SK-N-SH (cell line): ENCODE results near the gene ZC3H18. TPM values are rescaled to one million over a fixed set of nuclear protein-coding genes. Genes with fewer than 3 reads are reported as not detected.

Experiments
- CTCF ChIA-PET: fragments of 300-600, 350-600 bp; formaldehyde crosslinking; extraction: SDS; loops from one replicate; lab custom pipeline; 2021; lab: Yijun Ruan, JAX
- POLR2A ChIA-PET: fragments of 350-600 bp; sonication (Branson Sonifier 250); formaldehyde crosslinking; extraction: SDS; loops from one replicate; lab custom pipeline; 2020; ENCODE audit warnings: antibody characterized with exemption, inconsistent platforms; lab: Yijun Ruan, JAX
- DNase-seq: peaks from one replicate; pipeline ENCODE4 v3.0.0; 2012
- H2AFZ ChIP-seq: fragments of 200-600 bp; sonication (generic); 2 replicates; pipeline ENCODE4 v1.8.1; 2016; ENCODE audit warnings: antibody characterized with exemption, mild to moderate bottlenecking, low read depth
- H3F3A ChIP-seq: fragments of 200-600 bp; sonication (generic); replicated peaks from 2 replicates; pipeline ENCODE3; 2016; ENCODE audit warnings: antibody characterized with exemption, mild to moderate bottlenecking; ENCODE audit not compliant: insufficient read depth
- H3K27ac ChIP-seq, 2 experiments: fragments of 200-500 bp in 1 of 2; fragments of 200-600 bp in 1 of 2; sonication (Bioruptor generic) in 1 of 2; sonication (generic), shearing (Covaris generic) in 1 of 2; 2 replicates each; pipeline versions ENCODE4 v1.5.1 to v1.6.1; 2014 to 2016; ENCODE audit warnings: low read depth in 2 of 2, inconsistent platforms in 1 of 2, low read length in 1 of 2, mild to moderate bottlenecking in 1 of 2, mixed read lengths in 1 of 2
- H3K27me3 ChIP-seq: fragments of 200-600 bp; sonication (generic), shearing (Covaris generic); 2 replicates; pipeline ENCODE4 v1.6.1; 2016; ENCODE audit warnings: mixed run types; ENCODE audit not compliant: insufficient read depth
- H3K36me3 ChIP-seq, 2 experiments: fragments of 200-500 bp in 1 of 2; fragments of 200-600 bp in 1 of 2; sonication (Bioruptor generic) in 1 of 2; sonication (generic) in 1 of 2; replicated peaks in 1 of 2; 2 replicates each; pipeline versions ENCODE3 to v1.5.1; 2014 to 2016; ENCODE audit warnings: low read length in 1 of 2, mild to moderate bottlenecking in 1 of 2; ENCODE audit not compliant: insufficient read depth in 2 of 2, control insufficient read depth in 1 of 2
- H3K4me1 ChIP-seq, 2 experiments: fragments of 200-500 bp in 1 of 2; fragments of 200-600 bp in 1 of 2; sonication (Bioruptor generic) in 1 of 2; sonication (generic), shearing (Covaris generic) in 1 of 2; 2 replicates each; pipeline versions ENCODE4 v1.5.1 to v1.6.1; 2014 to 2016; ENCODE audit warnings: low read depth in 1 of 2, low read length in 1 of 2, mixed run types in 1 of 2; ENCODE audit not compliant: insufficient read depth in 2 of 2, control insufficient read depth in 1 of 2
- H3K4me2 ChIP-seq: fragments of 200-600 bp; sonication (generic), shearing (Covaris generic); 2 replicates; pipeline ENCODE4 v1.6.1; 2017; ENCODE audit warnings: mixed run types
- H3K4me3 ChIP-seq, 2 experiments: fragments of 200-500 bp in 1 of 2; fragments of 200-600 bp in 1 of 2; sonication (Bioruptor generic) in 1 of 2; sonication (generic), shearing (Covaris generic) in 1 of 2; 2 replicates each; pipeline versions ENCODE4 v1.5.1 to v1.8.1; 2014 to 2016; ENCODE audit warnings: low read depth in 2 of 2, inconsistent platforms in 1 of 2, low read length in 1 of 2, mild to moderate bottlenecking in 1 of 2, mixed read lengths in 1 of 2, moderate library complexity in 1 of 2
- H3K79me2 ChIP-seq: fragments of 200-600 bp; sonication (generic); 2 replicates; pipeline ENCODE4 v1.8.1; 2017; ENCODE audit warnings: mild to moderate bottlenecking; ENCODE audit not compliant: insufficient read depth
- H3K9ac ChIP-seq: fragments of 200-600 bp; sonication (generic); 2 replicates; pipeline ENCODE4 v1.6.1; 2017; ENCODE audit warnings: mixed run types
- H3K9me2 ChIP-seq: fragments of 200-600 bp; sonication (generic); 2 replicates; pipeline ENCODE4 v1.6.1; 2017; ENCODE audit warnings: mixed run types
- H3K9me3 ChIP-seq: fragments of 200-600 bp; sonication (generic); 2 replicates; pipeline ENCODE4 v1.6.1; 2017; ENCODE audit warnings: mixed run types, mild to moderate bottlenecking, moderate library complexity
- H4K20me1 ChIP-seq: fragments of 200-600 bp; sonication (generic); 2 replicates; pipeline ENCODE4 v1.6.1; 2017; ENCODE audit warnings: mild to moderate bottlenecking, mixed run types; ENCODE audit not compliant: insufficient read depth
- CTCF ChIP-seq: fragments of 200-600 bp; sonication (generic); IDR thresholded peaks from 2 replicates; pipeline ENCODE4 v1.6.1; 2017; ENCODE audit warnings: antibody characterized with exemption, mild to moderate bottlenecking, moderate library complexity
- EZH2phosphoT487 ChIP-seq: fragments of 200-600 bp; sonication (generic); IDR thresholded peaks from 2 replicates; pipeline ENCODE4 v1.6.1; 2017; ENCODE audit warnings: low read depth, mixed run types, mild to moderate bottlenecking, antibody characterized with exemption, moderate library complexity, borderline replicate concordance
- FOXJ3 ChIP-seq: sonication (generic); formaldehyde crosslinking; IDR thresholded peaks from 2 replicates; pipeline ENCODE4 v1.5.1; 2020; ENCODE audit warnings: mild to moderate bottlenecking, missing genetic modification reagents
- GATA2 ChIP-seq: sonication (generic); formaldehyde crosslinking; IDR thresholded peaks from 2 replicates; pipeline ENCODE4 v1.5.0; 2020; ENCODE audit warnings: mild to moderate bottlenecking, missing genetic modification reagents
- MEF2A ChIP-seq: IDR thresholded peaks from 2 replicates; pipeline ENCODE4 v1.4.0; 2012; ENCODE audit warnings: low read depth, borderline replicate concordance
- PBX3 ChIP-seq: IDR thresholded peaks from 2 replicates; pipeline ENCODE4; 2012
- POLR2AphosphoS5 ChIP-seq: IDR thresholded peaks from 2 replicates; pipeline ENCODE4 v1.6.1; 2012; ENCODE audit warnings: low read depth, low read length
- RAD21 ChIP-seq: IDR thresholded peaks from 2 replicates; pipeline ENCODE4 v1.6.1; 2012; ENCODE audit warnings: mild to moderate bottlenecking, low read length
- RCOR1 ChIP-seq: fragments of 150-350 bp; IDR thresholded peaks from 2 replicates; pipeline ENCODE4 v1.6.1; 2017; ENCODE audit warnings: antibody characterized with exemption, low read length
- REST ChIP-seq: IDR thresholded peaks from 2 replicates; pipeline ENCODE4 v1.6.1; 2012; ENCODE audit warnings: mild to moderate bottlenecking, low read depth, low read length, moderate library complexity
- RFX5 ChIP-seq: IDR thresholded peaks from 2 replicates; pipeline ENCODE4 v1.6.1; 2012; ENCODE audit warnings: mild to moderate bottlenecking, improper control_type of control experiment, low read length
- RXRA ChIP-seq: IDR thresholded peaks from 2 replicates; pipeline ENCODE4 v1.4.0; 2012; ENCODE audit warnings: low read depth, mild to moderate bottlenecking, borderline replicate concordance
- SMC3 ChIP-seq: IDR thresholded peaks from 2 replicates; pipeline ENCODE4 v1.6.1; 2012; ENCODE audit warnings: low read depth, low read length, improper control_type of control experiment
- TAF1 ChIP-seq: IDR thresholded peaks from 2 replicates; pipeline ENCODE4 v1.6.1; 2012; ENCODE audit warnings: low read depth, mild to moderate bottlenecking, low read length, moderate library complexity, borderline replicate concordance
- TEAD4 ChIP-seq: IDR thresholded peaks from 2 replicates; pipeline ENCODE4 v1.4.0; 2012; ENCODE audit warnings: mild to moderate bottlenecking, borderline replicate concordance; ENCODE audit not compliant: insufficient read depth
- USF1 ChIP-seq: IDR thresholded peaks from 2 replicates; pipeline ENCODE4 v1.4.0; 2012; ENCODE audit warnings: low read depth, borderline replicate concordance
- USF2 ChIP-seq: fragments of 150-350 bp; IDR thresholded peaks from 2 replicates; pipeline ENCODE4 v1.6.1; 2017; ENCODE audit warnings: antibody characterized with exemption, low read length, low read depth, borderline replicate concordance
- WGBS: methylation state at CpG from one replicate; pipeline ENCODE4 v1.1.6; 2017; ENCODE audit warnings: low lambda C conversion rate; 5-methylcytosine and 5-hydroxymethylcytosine counted together
- polyA plus RNA-seq, 3 experiments: library from polyadenylated mRNA; depleted of rRNA; stranded (reverse); fragments of >200 nt; gene quantifications; 2 replicates each; pipeline ENCODE4 v1.2.3, GENCODE V29; 2012

ZC3H18 gene
- polyA plus RNA-seq, 1 of the 3 experiments (the other 2 are of a cell fraction): 32.7 TPM

- H2AFZ ChIP-seq: no peak overlapping the region
- peaks cover 2% of the 10 kb centered on the region for H3F3A ChIP-seq
- no peaks in the 10 kb centered on the region for H3K9me2 ChIP-seq
- no peak overlapping the region for H3K4me3 ChIP-seq
- POLR2A ChIA-PET: no interaction called here
- 47% methylated on average over 11 of the region's 12 CpGs for WGBS
- CTCF ChIA-PET: interaction anchor here (0.8 to 1.5 kb wide), 5 partner anchors 20 to 102 kb away, joined by 3 to 5 read pairs (median 4); no protein-coding TSS in a partner anchor
- peaks cover 0 to 9% of the 10 kb centered on the region in 2 experiments; a peak in 1 of 4 replicates for H3K4me1 ChIP-seq
- H3K79me2 ChIP-seq: no peaks in the 10 kb centered on the region
- no peaks in the 10 kb centered on the region for H3K27me3 ChIP-seq
- H3K9ac ChIP-seq: no peak overlapping the region
- no peak overlapping the region for H3K4me2 ChIP-seq
- H4K20me1 ChIP-seq: 0 out of 2 replicates have a peak, but pooled peaks cover 6% of the 10 kb centered on the region
- H3K36me3 ChIP-seq: no peaks in the 10 kb centered on the region
- H3K27ac ChIP-seq: no peak overlapping the region
- no peak for DNase-seq
- TF ChIP-seq PBX3 (no peak), GATA2 (CRISPR knock-in tag) (no peak), CTCF (no peak), SMC3 (no peak), MEF2A (no peak), REST (no peak), POLR2AphosphoS5 (no peak), USF2 (no peak), RCOR1 (no peak), TEAD4 (no peak), RXRA (no peak), FOXJ3 (CRISPR knock-in tag) (no peak), RFX5 (no peak), EZH2phosphoT487 (no peak), RAD21 (no peak), USF1 (no peak), TAF1 (no peak)
- H3K9me3 ChIP-seq: peaks cover 7% of the 10 kb centered on the region
Measured at GRCh38 chr16:88539261-88539651, 30.9 kb upstream of the ZC3H18 start.
